ENCODE measurements around the gene PLEKHF1. TPM values are rescaled to one million over a fixed set of nuclear protein-coding genes. Genes with fewer than 3 reads are reported as not detected.

Gene PLEKHF1
- total and polyA plus RNA-seq, 2 of the 13 experiments (the other 11 are each of a cell fraction or from before 2014, with no cell fraction given): 2.9 to 3.8 TPM

DNA sequence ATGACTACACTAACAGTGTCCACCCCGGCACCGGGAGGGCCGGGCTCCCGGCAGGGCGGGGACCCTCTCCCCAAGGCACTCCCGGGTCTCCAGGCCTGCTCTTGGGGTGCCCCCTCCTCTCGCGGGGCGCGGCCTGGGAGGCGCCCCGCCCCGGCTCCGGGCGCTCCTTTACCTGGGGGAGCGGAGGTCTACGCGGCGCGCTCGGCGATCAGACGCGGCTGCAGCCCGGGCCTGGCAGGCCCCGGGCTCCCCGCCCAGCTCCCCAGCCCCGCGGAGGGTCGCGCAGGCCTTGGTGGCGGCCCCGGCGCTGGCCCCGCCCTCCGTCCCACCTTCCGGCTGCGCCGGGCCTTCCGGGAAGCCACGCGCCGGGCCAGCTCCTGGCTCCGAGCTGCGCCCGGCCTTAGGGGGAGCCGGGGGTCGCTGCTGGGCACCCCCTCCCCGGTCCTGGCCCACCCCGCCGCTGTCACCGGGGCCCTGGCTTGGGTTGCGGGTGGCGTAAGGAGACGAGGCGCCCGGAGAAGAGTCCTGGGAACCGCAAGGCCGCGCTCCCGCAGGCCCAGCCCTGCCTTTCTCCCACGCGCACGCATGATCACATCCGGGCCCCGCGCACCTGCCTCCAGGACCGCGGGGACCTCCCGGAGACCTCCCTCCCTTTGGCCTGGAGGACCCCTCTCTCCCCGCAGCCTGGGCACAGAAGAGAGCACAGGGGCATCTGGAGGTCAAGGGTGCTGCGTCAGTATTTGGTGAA lies 49.9 kb downstream of the PLEKHF1 start, which contains the start of gene C19orf12 (continued):
- TF ChIP-seq, protein P1, sequence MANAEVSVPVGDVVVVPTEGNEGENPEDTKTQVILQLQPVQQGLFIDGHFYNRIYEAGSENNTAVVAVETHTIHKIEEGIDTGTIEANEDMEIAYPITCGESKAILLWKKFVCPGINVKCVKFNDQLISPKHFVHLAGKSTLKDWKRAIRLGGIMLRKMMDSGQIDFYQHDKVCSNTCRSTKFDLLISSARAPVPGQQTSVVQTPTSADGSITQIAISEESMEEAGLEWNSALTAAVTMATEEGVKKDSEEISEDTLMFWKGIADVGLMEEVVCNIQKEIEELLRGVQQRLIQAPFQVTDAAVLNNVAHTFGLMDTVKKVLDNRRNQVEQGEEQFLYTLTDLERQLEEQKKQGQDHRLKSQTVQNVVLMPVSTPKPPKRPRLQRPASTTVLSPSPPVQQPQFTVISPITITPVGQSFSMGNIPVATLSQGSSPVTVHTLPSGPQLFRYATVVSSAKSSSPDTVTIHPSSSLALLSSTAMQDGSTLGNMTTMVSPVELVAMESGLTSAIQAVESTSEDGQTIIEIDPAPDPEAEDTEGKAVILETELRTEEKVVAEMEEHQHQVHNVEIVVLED (CRISPR knock-in tag; IDR thresholded peaks at IDR 0.05; ENCODE audit: borderline replicate concordance): peak; percentile 20; the same call in 1 of the 2 replicates
- TF ChIP-seq ZNF138 (CRISPR knock-in tag; IDR thresholded peaks at IDR 0.05; ENCODE audit: low read depth) (no peak), ZNF691 (CRISPR knock-in tag; IDR thresholded peaks at IDR 0.05; ENCODE audit: borderline replicate concordance, low read depth) (peak; percentile 34; the same call in 1 of the 2 replicates), ARID5B (CRISPR knock-in tag; IDR thresholded peaks at IDR 0.05) (no peak), ZSCAN9 (CRISPR knock-in tag; IDR thresholded peaks at IDR 0.05; ENCODE audit: borderline replicate concordance) (peak; percentile 29; the same call in 1 of the 2 replicates), HMGXB4 (CRISPR knock-in tag; IDR thresholded peaks at IDR 0.05; ENCODE audit: borderline replicate concordance in 1 of 2, low read depth in 1 of 2) (peak; percentile 40 to 55; a peak in 1 of 4 replicates), ZNF431 (CRISPR knock-in tag; IDR thresholded peaks at IDR 0.05; ENCODE audit: borderline replicate concordance, low read depth) (no peak), KAT2B (IDR thresholded peaks at IDR 0.05; ENCODE audit: borderline replicate concordance, low read depth, low read length) (no peak)
- TF ChIP-seq, protein P2, sequence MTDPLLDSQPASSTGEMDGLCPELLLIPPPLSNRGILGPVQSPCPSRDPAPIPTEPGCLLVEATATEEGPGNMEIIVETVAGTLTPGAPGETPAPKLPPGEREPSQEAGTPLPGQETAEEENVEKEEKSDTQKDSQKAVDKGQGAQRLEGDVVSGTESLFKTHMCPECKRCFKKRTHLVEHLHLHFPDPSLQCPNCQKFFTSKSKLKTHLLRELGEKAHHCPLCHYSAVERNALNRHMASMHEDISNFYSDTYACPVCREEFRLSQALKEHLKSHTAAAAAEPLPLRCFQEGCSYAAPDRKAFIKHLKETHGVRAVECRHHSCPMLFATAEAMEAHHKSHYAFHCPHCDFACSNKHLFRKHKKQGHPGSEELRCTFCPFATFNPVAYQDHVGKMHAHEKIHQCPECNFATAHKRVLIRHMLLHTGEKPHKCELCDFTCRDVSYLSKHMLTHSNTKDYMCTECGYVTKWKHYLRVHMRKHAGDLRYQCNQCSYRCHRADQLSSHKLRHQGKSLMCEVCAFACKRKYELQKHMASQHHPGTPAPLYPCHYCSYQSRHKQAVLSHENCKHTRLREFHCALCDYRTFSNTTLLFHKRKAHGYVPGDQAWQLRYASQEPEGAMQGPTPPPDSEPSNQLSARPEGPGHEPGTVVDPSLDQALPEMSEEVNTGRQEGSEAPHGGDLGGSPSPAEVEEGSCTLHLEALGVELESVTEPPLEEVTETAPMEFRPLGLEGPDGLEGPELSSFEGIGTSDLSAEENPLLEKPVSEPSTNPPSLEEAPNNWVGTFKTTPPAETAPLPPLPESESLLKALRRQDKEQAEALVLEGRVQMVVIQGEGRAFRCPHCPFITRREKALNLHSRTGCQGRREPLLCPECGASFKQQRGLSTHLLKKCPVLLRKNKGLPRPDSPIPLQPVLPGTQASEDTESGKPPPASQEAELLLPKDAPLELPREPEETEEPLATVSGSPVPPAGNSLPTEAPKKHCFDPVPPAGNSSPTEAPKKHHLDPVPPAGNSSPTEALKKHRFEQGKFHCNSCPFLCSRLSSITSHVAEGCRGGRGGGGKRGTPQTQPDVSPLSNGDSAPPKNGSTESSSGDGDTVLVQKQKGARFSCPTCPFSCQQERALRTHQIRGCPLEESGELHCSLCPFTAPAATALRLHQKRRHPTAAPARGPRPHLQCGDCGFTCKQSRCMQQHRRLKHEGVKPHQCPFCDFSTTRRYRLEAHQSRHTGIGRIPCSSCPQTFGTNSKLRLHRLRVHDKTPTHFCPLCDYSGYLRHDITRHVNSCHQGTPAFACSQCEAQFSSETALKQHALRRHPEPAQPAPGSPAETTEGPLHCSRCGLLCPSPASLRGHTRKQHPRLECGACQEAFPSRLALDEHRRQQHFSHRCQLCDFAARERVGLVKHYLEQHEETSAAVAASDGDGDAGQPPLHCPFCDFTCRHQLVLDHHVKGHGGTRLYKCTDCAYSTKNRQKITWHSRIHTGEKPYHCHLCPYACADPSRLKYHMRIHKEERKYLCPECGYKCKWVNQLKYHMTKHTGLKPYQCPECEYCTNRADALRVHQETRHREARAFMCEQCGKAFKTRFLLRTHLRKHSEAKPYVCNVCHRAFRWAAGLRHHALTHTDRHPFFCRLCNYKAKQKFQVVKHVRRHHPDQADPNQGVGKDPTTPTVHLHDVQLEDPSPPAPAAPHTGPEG (CRISPR knock-in tag; IDR thresholded peaks at IDR 0.05): peak; percentile 61; the same call in 1 of the 2 replicates
